GDM1 (cell line): Measurements from ENCODE around the gene SOHLH2.

Experiments used
- DNase-seq: peaks from one replicate; lab custom pipeline; 2025; lab: John Stamatoyannopoulos, UW

The SOHLH2 gene

GRCh38 chr13:36214163-36214921 is at the start of gene SOHLH2:
Gene SOHLH2 (minus strand): TSS chr13:36214556. CDS start chr13:36214526, 30 bp downstream.
- no peak for DNase-seq

GRCh38 chr13:36261976-36262375 is 47.6 kb upstream of the SOHLH2 start:
- no peak for DNase-seq

GRCh38 chr13:36261011-36261410 is 46.7 kb upstream of the SOHLH2 start:
- no peak for DNase-seq

- DNase-seq = no peak
These were observed 45.2 kb upstream of the SOHLH2 start for GRCh38 chr13:36259361-36260137.

- no peak for DNase-seq
These were observed 44.5 kb upstream of the SOHLH2 start for GRCh38 chr13:36258831-36259230.

GRCh38 chr13:36251526-36251925 is 37.2 kb upstream of the SOHLH2 start:
- DNase-seq = no peak

- DNase-seq = no peak
These were observed 36.7 kb upstream of the SOHLH2 start for GRCh38 chr13:36251017-36251416.

- no peak for DNase-seq
These were observed 34.3 kb upstream of the SOHLH2 start for GRCh38 chr13:36248700-36249099.

GRCh38 chr13:36244990-36245389 is 30.6 kb upstream of the SOHLH2 start:
- DNase-seq = no peak

- DNase-seq = no peak
These were observed 29.7 kb upstream of the SOHLH2 start for GRCh38 chr13:36244073-36244472.

GRCh38 chr13:36242761-36243160 is 28.4 kb upstream of the SOHLH2 start:
- DNase-seq = no peak

- no peak for DNase-seq
These were observed 16.9 kb upstream of the SOHLH2 start for GRCh38 chr13:36231236-36231635.

GRCh38 chr13:36224730-36225129 is 10.4 kb upstream of the SOHLH2 start:
- no peak for DNase-seq

GRCh38 chr13:36219883-36220282 is 5.5 kb upstream of the SOHLH2 start:
- DNase-seq = no peak

- DNase-seq = no peak
These were observed 3.1 kb upstream of the SOHLH2 start for GRCh38 chr13:36217456-36217855.

GRCh38 chr13:36212789-36213188 is 1.6 kb downstream of the SOHLH2 start:
- DNase-seq = no peak

- DNase-seq = no peak
These were observed 2.8 kb downstream of the SOHLH2 start for GRCh38 chr13:36211567-36211966.

GRCh38 chr13:36210738-36211137 is 3.6 kb downstream of the SOHLH2 start:
- DNase-seq = no peak

- DNase-seq = no peak
These were observed 6.7 kb downstream of the SOHLH2 start for GRCh38 chr13:36207672-36208071.

GRCh38 chr13:36193151-36193855 is 21.1 kb downstream of the SOHLH2 start:
- DNase-seq = no peak

GRCh38 chr13:36192166-36192565 is 22.2 kb downstream of the SOHLH2 start:
- DNase-seq = no peak

GRCh38 chr13:36190771-36191170 is 23.6 kb downstream of the SOHLH2 start:
- no peak for DNase-seq

- DNase-seq = no peak
These were observed 25.9 kb downstream of the SOHLH2 start for GRCh38 chr13:36188441-36188840.
